SK-MEL-5 (cell line): ENCODE measurements around the gene ORAI2. TPM values are rescaled to one million over a fixed set of nuclear protein-coding genes. Genes with fewer than 3 reads are reported as not detected.
A peak's percentile ranks its signal among the peaks of the same experiment; 100 is the strongest.
"Not testable (repeated sequence)": the region's sequence is repeated elsewhere in the genome, so short reads cannot be mapped to it uniquely, and the experiment has no call there.

Source experiments
- DNase-seq: peaks from one replicate; pipeline ENCODE4 v3.0.0-alpha.2; 2016; ENCODE audit warnings: low read depth, low spot score
- in situ Hi-C: cut with HindIII; loops from 2 replicates; pipeline ENCODE4 v1.10.0; 2016; ENCODE audit warnings: low sequenced_read_pairs, high pct_unique_total_duplicates, low pct_unique_long_range_greater_than_20kb
- polyA plus RNA-seq, 2 experiments: library from polyadenylated mRNA; depleted of rRNA; stranded (reverse); fragments of >200 nt; gene quantifications; 2 replicates each; pipeline ENCODE4 v1.2.3, GENCODE V29; 2015
- total RNA-seq: library from RNA; depleted of rRNA; stranded (reverse); fragments of >200 nt; shearing (Covaris generic); gene quantifications from 2 replicates; pipeline ENCODE4 v1.2.3, GENCODE V29; 2014; rRNA removed

The ORAI2 gene
- total RNA-seq, result 21.4 and 22.3 TPM in 2 replicates
- polyA plus RNA-seq (2015; cell fraction: cytosol; rRNA removed), result 49.1 and 49.3 TPM in 2 replicates
- polyA plus RNA-seq (2015; cell fraction: nucleus; rRNA removed), result 10.4 and 25.6 TPM in 2 replicates

GRCh38 chr7:102433219-102434038 lies at the start of gene ORAI2:
Gene ORAI2 (plus strand): TSS chr7:102433575. CDS start chr7:102438957, 5,382 bp downstream.
- in situ Hi-C loops, result no loop called here
- DNase-seq, result peak; percentile 64

- in situ Hi-C loops, result no loop called here
- no peak for DNase-seq
Measured at GRCh38 chr7:102387064-102387463, 46.3 kb upstream of the ORAI2 start.

GRCh38 chr7:102389810-102390209 lies 43.6 kb upstream of the ORAI2 start:
- in situ Hi-C loops, result no loop called here

GRCh38 chr7:102390697-102391484 lies 42.5 kb upstream of the ORAI2 start:
- in situ Hi-C loops, result no loop called here
- DNase-seq, result peak; percentile 92

More at GRCh38 chr7:102389810-102390209, 43.6 kb upstream of the ORAI2 start:
- DNase-seq, result no peak

- in situ Hi-C loops, result no loop called here
- DNase-seq, result no peak
Measured at GRCh38 chr7:102392330-102392729, 41.0 kb upstream of the ORAI2 start.

- in situ Hi-C loops, result no loop called here
- no peak for DNase-seq
Measured at GRCh38 chr7:102393467-102393866, 39.9 kb upstream of the ORAI2 start.

GRCh38 chr7:102395592-102395872 lies 37.8 kb upstream of the ORAI2 start:
- in situ Hi-C loops, result no loop called here
- peak; percentile 20 for DNase-seq

GRCh38 chr7:102395873-102396709 lies 37.3 kb upstream of the ORAI2 start, which contains the start of gene PRKRIP1:
Gene PRKRIP1 (plus strand): TSS chr7:102396363. CDS start chr7:102396412, 49 bp downstream.
- DNase-seq, result peak; percentile 96
- in situ Hi-C loops, result no loop called here

- DNase-seq, result no peak
- in situ Hi-C loops, result no loop called here
Measured at GRCh38 chr7:102396710-102397019, 36.7 kb upstream of the ORAI2 start.

- no peak for DNase-seq
- in situ Hi-C loops, result no loop called here
Measured at GRCh38 chr7:102398543-102398942, 34.8 kb upstream of the ORAI2 start.

- in situ Hi-C loops, result no loop called here
- no peak for DNase-seq
Measured at GRCh38 chr7:102400360-102400759, 33.0 kb upstream of the ORAI2 start.

GRCh38 chr7:102403563-102403962 lies 29.8 kb upstream of the ORAI2 start:
- DNase-seq, result no peak
- in situ Hi-C loops, result no loop called here

GRCh38 chr7:102404005-102404861 lies 29.1 kb upstream of the ORAI2 start:
- DNase-seq, result peak; percentile 81
- in situ Hi-C loops, result no loop called here

- in situ Hi-C loops, DNase-seq: not testable (repeated sequence)
Measured at GRCh38 chr7:102404862-102405188, 28.6 kb upstream of the ORAI2 start.

- in situ Hi-C loops, result no loop called here
- no peak for DNase-seq
Measured at GRCh38 chr7:102407910-102408309, 25.5 kb upstream of the ORAI2 start.

- in situ Hi-C loops, DNase-seq: not testable (repeated sequence)
Measured at GRCh38 chr7:102408530-102408929, 24.8 kb upstream of the ORAI2 start.

- in situ Hi-C loops, result no loop called here
- DNase-seq, result no peak
Measured at GRCh38 chr7:102409340-102409739, 24.0 kb upstream of the ORAI2 start.
